Cortex of kidney (tissue), 1 donor: ENCODE results near the gene RTN4R.
"Not testable (repeated sequence)": the region's sequence is repeated elsewhere in the genome, so short reads cannot be mapped to it uniquely, and the experiment has no call there.

ENCODE experiments used
- DNase-seq: peaks from one replicate; lab custom pipeline; 2025; lab: John Stamatoyannopoulos, UW

Gene RTN4R

GRCh38 chr22:20286784-20287423 is 18.8 kb upstream of the RTN4R start:
- not testable (repeated sequence) for DNase-seq

GRCh38 chr22:20286312-20286660 is 18.2 kb upstream of the RTN4R start:
- not testable (repeated sequence) for DNase-seq

GRCh38 chr22:20285473-20286311 is 17.6 kb upstream of the RTN4R start:
- not testable (repeated sequence) for DNase-seq

GRCh38 chr22:20284471-20285086 is 16.5 kb upstream of the RTN4R start:
- DNase-seq, result no peak

- DNase-seq, result no peak
These were observed 15.6 kb upstream of the RTN4R start for GRCh38 chr22:20283674-20284066.

GRCh38 chr22:20282901-20283673 is 15.0 kb upstream of the RTN4R start:
- no peak for DNase-seq

GRCh38 chr22:20281891-20282290 is 13.8 kb upstream of the RTN4R start:
- DNase-seq, result no peak

GRCh38 chr22:20281473-20281872 is 13.4 kb upstream of the RTN4R start:
- DNase-seq, result not testable (repeated sequence)

- DNase-seq, result no peak
These were observed 12.7 kb upstream of the RTN4R start for GRCh38 chr22:20280866-20281265.

- not testable (repeated sequence) for DNase-seq
These were observed 12.0 kb upstream of the RTN4R start for GRCh38 chr22:20280163-20280562.

GRCh38 chr22:20279662-20280134 is 11.6 kb upstream of the RTN4R start:
- DNase-seq, result no peak

GRCh38 chr22:20278726-20279490 is 10.8 kb upstream of the RTN4R start:
- not testable (repeated sequence) for DNase-seq

GRCh38 chr22:20277936-20278635 is 10.0 kb upstream of the RTN4R start:
- not testable (repeated sequence) for DNase-seq

- DNase-seq, result no peak
These were observed 8.3 kb upstream of the RTN4R start for GRCh38 chr22:20276468-20276867.

- DNase-seq, result no peak
These were observed 7.7 kb upstream of the RTN4R start for GRCh38 chr22:20275836-20276235.

GRCh38 chr22:20275325-20275724 is 7.2 kb upstream of the RTN4R start:
- not testable (repeated sequence) for DNase-seq

GRCh38 chr22:20274374-20274773 is 6.3 kb upstream of the RTN4R start:
- DNase-seq, result not testable (repeated sequence)

GRCh38 chr22:20273758-20274181 is 5.7 kb upstream of the RTN4R start:
- DNase-seq, result no peak

GRCh38 chr22:20272700-20273099 is 4.6 kb upstream of the RTN4R start:
- no peak for DNase-seq

GRCh38 chr22:20272174-20272573 is 4.1 kb upstream of the RTN4R start:
- no peak for DNase-seq
